GM12892 (cell line): ENCODE measurements around the gene IL18BP.

ENCODE experiments used
- POLR2A ChIP-seq: IDR thresholded peaks from 2 replicates; pipeline ENCODE4 v1.6.1; 2011; ENCODE audit warnings: low read depth, low read length, control low read depth
- POLR2AphosphoS5 ChIP-seq: IDR thresholded peaks from 2 replicates; pipeline ENCODE4 v1.6.1; 2011; ENCODE audit warnings: low read depth, low read length, control low read depth
- TAF1 ChIP-seq: IDR thresholded peaks from 2 replicates; pipeline ENCODE4 v1.6.1; 2011; ENCODE audit warnings: low read depth, mild to moderate bottlenecking, control low read depth, low read length, borderline replicate concordance

DNA sequence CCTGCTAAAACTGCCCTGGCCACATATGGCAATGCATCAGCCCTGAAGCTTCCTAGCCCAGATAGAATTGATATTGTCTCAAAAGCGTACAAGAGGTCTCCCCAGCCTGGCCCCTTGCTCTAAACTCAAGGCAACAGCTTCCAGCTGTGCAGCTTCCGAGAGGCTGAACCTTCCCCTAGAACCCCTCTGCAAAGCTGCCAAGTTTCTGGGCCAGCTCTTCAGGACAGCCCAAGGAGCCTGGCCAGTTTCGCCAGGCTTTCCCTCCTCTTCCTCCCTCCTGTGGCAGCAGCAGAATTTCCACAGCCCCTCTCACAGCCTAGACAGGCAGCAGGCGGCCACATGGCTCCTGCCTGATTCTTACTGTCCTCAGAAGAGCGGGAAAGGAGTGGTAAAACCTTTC is 47.1 kb downstream of the IL18BP start:
- no peak for TF ChIP-seq POLR2AphosphoS5
- no peak for TF ChIP-seq POLR2A
- TF ChIP-seq TAF1 = no peak
